Endothelial cell of umbilical vein (primary cell): ENCODE measurements around the gene VEPH1.

ENCODE experiments used
- CTCF ChIP-seq, 2 donors: IDR thresholded peaks; 1 replicate in 1 of 2; 2 replicates in 1 of 2; pipeline ENCODE4 v1.5.1; 2011; ENCODE audit warnings: low read length in 2 of 2, mild to moderate bottlenecking in 2 of 2, moderate library complexity in 2 of 2, control low read depth in 1 of 2, inconsistent platforms in 1 of 2, low read depth in 1 of 2; ENCODE audit not compliant: insufficient read depth in 1 of 2; ENCODE audit errors: extremely low read depth in 1 of 2
- EZH2 ChIP-seq: IDR thresholded peaks from 2 replicates; pipeline ENCODE4 v1.6.1; 2012; ENCODE audit warnings: borderline replicate concordance, low read depth, mild to moderate bottlenecking, moderate library complexity, low read length, inconsistent platforms; ENCODE audit not compliant: severe bottlenecking
- FOS ChIP-seq: IDR thresholded peaks from 2 replicates; pipeline ENCODE4 v1.6.1; 2011; ENCODE audit warnings: mild to moderate bottlenecking, low read length, moderate library complexity, borderline replicate concordance; ENCODE audit not compliant: insufficient read depth
- JUN ChIP-seq: IDR thresholded peaks from 2 replicates; pipeline ENCODE4 v1.6.1; 2011; ENCODE audit warnings: borderline replicate concordance, low read depth; ENCODE audit not compliant: insufficient read length, insufficient read depth
- MAX ChIP-seq: IDR thresholded peaks from 2 replicates; pipeline ENCODE4 v1.6.1; 2011; ENCODE audit not compliant: insufficient read depth, insufficient read length
- MYC ChIP-seq: IDR thresholded peaks from one replicate; pipeline ENCODE4 v1.6.1; 2011; ENCODE audit warnings: mild to moderate bottlenecking, low read depth, low read length
- POLR2A ChIP-seq: IDR thresholded peaks from 2 replicates; pipeline ENCODE4 v1.6.1; 2012; ENCODE audit warnings: low read depth, mild to moderate bottlenecking, control low read depth, low read length
- POLR2AphosphoS5 ChIP-seq: IDR thresholded peaks from 2 replicates; pipeline ENCODE4 v1.6.1; 2012; ENCODE audit warnings: low read depth, mild to moderate bottlenecking, control low read depth, low read length, moderate library complexity; ENCODE audit not compliant: insufficient read depth

- no peak for TF ChIP-seq MAX
- TF ChIP-seq CTCF (IDR thresholded peaks at IDR 0.05; ENCODE audit: extremely low read depth in 1 of 2, insufficient read depth in 1 of 2, low read depth in 1 of 2, low read length in 2 of 2) = no peak
- no peak for TF ChIP-seq POLR2A
- TF ChIP-seq EZH2 = no peak
- TF ChIP-seq POLR2AphosphoS5 = no peak
- TF ChIP-seq MYC = no peak
- no peak for TF ChIP-seq JUN
- TF ChIP-seq FOS = no peak
Observed at GRCh38 chr3:157379525-157380140, 123.6 kb downstream of the VEPH1 start.
